Spleen (tissue), 11 donors: ENCODE results near the gene PLCH2. TPM values are rescaled to one million over a fixed set of nuclear protein-coding genes. Genes with fewer than 3 reads are reported as not detected.

Source experiments
- DNase-seq: peaks from one replicate; pipeline ENCODE4 v3.0.0-alpha.2; 2020
- H3K27ac ChIP-seq, 8 donors: fragments of 200-600 bp; sonication (generic) in 7 of 8; 1 replicate in 4 of 8; 2 replicates in 4 of 8; pipeline versions ENCODE4 v1.5.0 to v1.8.0; 2016 to 2021; ENCODE audit warnings: inconsistent platforms in 4 of 8, mild to moderate bottlenecking in 4 of 8, moderate library complexity in 1 of 8
- H3K27me3 ChIP-seq, 7 donors: fragments of 200-600 bp; sonication (generic) in 6 of 7; replicated peaks in 1 of 7; 1 replicate in 4 of 7; 2 replicates in 3 of 7; pipeline versions ENCODE4 v1.5.0 to v1.8.0; 2016 to 2021; ENCODE audit warnings: inconsistent platforms in 3 of 7, mild to moderate bottlenecking in 1 of 7
- H3K36me3 ChIP-seq, 6 donors: fragments of 200-600 bp; sonication (generic) in 5 of 6; 1 replicate in 4 of 6; 2 replicates in 2 of 6; pipeline versions ENCODE4 v1.5.0 to v1.8.0; 2016 to 2021; ENCODE audit warnings: inconsistent platforms in 2 of 6
- H3K4me1 ChIP-seq, 6 donors: fragments of 200-600 bp; sonication (generic) in 5 of 6; 1 replicate in 3 of 6; 2 replicates in 3 of 6; pipeline versions ENCODE4 v1.5.0 to v1.8.0; 2016 to 2021; ENCODE audit warnings: inconsistent platforms in 3 of 6
- H3K4me3 ChIP-seq, 8 donors: fragments of 200-600 bp; sonication (generic) in 7 of 8; 1 replicate in 4 of 8; 2 replicates in 4 of 8; pipeline versions ENCODE4 v1.5.0 to v1.8.0; 2016 to 2021; ENCODE audit warnings: inconsistent platforms in 4 of 8, mild to moderate bottlenecking in 4 of 8, moderate library complexity in 2 of 8
- H3K9me3 ChIP-seq, 8 donors: fragments of 200-600 bp; sonication (generic) in 7 of 8; 1 replicate in 4 of 8; 2 replicates in 4 of 8; pipeline versions ENCODE4 v1.5.0 to v1.8.0; 2016 to 2021; ENCODE audit warnings: inconsistent platforms in 4 of 8
- POLR2A ChIP-seq, 3 donors: fragments of 450-650 bp; IDR thresholded peaks; one replicate each; pipeline ENCODE4 v1.5.1; 2017; ENCODE audit warnings: antibody characterized with exemption in 3 of 3, mild to moderate bottlenecking in 1 of 3
- POLR2AphosphoS5 ChIP-seq, 3 donors: sonication (generic); formaldehyde crosslinking; IDR thresholded peaks; one replicate each; pipeline ENCODE4 v1.5.1; 2017; ENCODE audit warnings: antibody characterized with exemption in 3 of 3
- WGBS, 5 donors: extraction: QIAGEN DNeasy Blood & Tissue Kit in 3 of 5; methylation state at CpG; one replicate each; pipeline versions ENCODE4 v1.1.5 to v1.1.7; 2013 to 2018; 5-methylcytosine and 5-hydroxymethylcytosine counted together
- intact Hi-C: fragments of 100-400 bp; cut with DNase I; formaldehyde crosslinking; loops from one replicate; pipeline ENCODE4 v1.15.0; 2023; ENCODE audit warnings: low total_unique reads
- polyA plus RNA-seq, 3 donors: library from polyadenylated mRNA; stranded (reverse); fragments of 200-250 nt; gene quantifications; one replicate each; pipeline ENCODE4 v1.2.1, GENCODE V29; 2013
- total RNA-seq, 7 donors: library from RNA; depleted of rRNA in 3 of 7; stranded (reverse); fragments of >200 nt in 3 of 7; fragmentation: NEBNext Ultra II Directional in 4 of 7; extraction: Animal tissue kit (Norgen Biotek cat#: 25700) in 4 of 7; gene quantifications; one replicate each; pipeline versions ENCODE4 v1.1.0 to v1.2.1, GENCODE V29; 2016 to 2021
- TF ChIP-seq, protein P1 (sequence below), 11 experiments: fragments of 200-600 bp in 7 of 11; fragments of 450-650 bp in 4 of 11; sonication (generic) in 4 of 11; IDR thresholded peaks in 8 of 11; conservative IDR thresholded peaks in 3 of 11; 1 replicate in 7 of 11; 2 replicates in 4 of 11; pipeline versions ENCODE4 v1.4.0 to v1.8.0; 2016 to 2021; ENCODE audit warnings: antibody characterized with exemption in 11 of 11, inconsistent platforms in 4 of 11, mild to moderate bottlenecking in 1 of 11
- donor health status: healthy with polysubstance abuse.
- donor health status: DM: no; HTN: no; CAD: no; lungs with moderate emphysema.
- donor health status: DM: no; HTN: no; CAD: no.
- donor health status: Bipolar disorder and iron deficiency.
- donor health status: healthy.
- donor health status: DM: no; HTN: no; CAD: no.
- donor health status: DM: yes; HTN: yes; CAD: no.

The PLCH2 gene
- total and polyA plus RNA-seq, 10 donors = 2.2 to 21.0 (median 8.9) TPM

DNA sequence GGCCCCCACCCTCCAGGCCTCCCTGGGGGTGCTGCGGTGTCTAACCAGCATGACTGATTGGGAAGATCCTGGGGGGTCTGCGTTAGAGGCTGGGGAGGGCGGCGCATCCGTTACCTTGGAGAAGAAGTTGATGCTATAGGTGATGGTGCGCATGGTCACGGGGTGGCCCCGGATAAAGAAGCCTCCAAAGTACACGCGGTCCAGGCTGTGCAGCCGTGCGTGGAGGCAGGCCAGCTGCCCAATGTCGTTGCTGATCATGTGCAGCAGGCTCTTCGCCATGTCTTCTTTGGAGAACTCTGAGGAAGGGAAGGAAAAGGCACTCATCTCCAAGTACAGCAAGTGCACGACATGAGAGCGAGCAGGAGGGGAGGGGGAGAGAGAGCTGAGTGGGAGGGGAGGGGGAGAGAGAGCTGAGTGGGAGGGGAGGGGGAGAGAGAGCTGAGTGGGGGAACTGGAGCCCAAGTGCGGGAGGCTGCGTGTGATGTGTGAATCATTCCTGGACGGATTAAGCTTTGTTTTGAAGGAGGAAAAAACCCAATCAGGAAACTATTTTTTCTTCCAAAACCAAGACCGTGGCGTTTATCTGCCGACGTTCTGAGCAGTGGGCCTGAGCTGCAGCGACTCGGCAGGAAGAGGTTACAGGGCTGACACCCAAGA lies 43.1 kb downstream of the PLCH2 start:
- WGBS, 5 donors = 89 to 92% (median 91%) methylated on average over 25 of the region's 25 CpGs
- H3K36me3 ChIP-seq = peaks cover 0 to 85% (median 75%) of the 10 kb centered on the region in 6 donors
- H3K27ac ChIP-seq = no peak overlapping the region
- H3K27me3 ChIP-seq = no peaks in the 10 kb centered on the region
- no peak overlapping the region for H3K4me3 ChIP-seq
- intact Hi-C loops = no loop called here
- no peak for TF ChIP-seq POLR2A (IDR thresholded peaks at IDR 0.05)
- TF ChIP-seq, protein P1, sequence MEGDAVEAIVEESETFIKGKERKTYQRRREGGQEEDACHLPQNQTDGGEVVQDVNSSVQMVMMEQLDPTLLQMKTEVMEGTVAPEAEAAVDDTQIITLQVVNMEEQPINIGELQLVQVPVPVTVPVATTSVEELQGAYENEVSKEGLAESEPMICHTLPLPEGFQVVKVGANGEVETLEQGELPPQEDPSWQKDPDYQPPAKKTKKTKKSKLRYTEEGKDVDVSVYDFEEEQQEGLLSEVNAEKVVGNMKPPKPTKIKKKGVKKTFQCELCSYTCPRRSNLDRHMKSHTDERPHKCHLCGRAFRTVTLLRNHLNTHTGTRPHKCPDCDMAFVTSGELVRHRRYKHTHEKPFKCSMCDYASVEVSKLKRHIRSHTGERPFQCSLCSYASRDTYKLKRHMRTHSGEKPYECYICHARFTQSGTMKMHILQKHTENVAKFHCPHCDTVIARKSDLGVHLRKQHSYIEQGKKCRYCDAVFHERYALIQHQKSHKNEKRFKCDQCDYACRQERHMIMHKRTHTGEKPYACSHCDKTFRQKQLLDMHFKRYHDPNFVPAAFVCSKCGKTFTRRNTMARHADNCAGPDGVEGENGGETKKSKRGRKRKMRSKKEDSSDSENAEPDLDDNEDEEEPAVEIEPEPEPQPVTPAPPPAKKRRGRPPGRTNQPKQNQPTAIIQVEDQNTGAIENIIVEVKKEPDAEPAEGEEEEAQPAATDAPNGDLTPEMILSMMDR (IDR thresholded peaks at IDR 0.05 in 8 of 11, conservative IDR thresholded peaks at IDR 0.05 in 3 of 11) = no peak
- no peak for TF ChIP-seq POLR2AphosphoS5 (IDR thresholded peaks at IDR 0.05)
- H3K4me1 ChIP-seq = peaks cover 8 to 37% (median 24%) of the 10 kb centered on the region in 6 donors
- no peaks in the 10 kb centered on the region for H3K9me3 ChIP-seq
- no peak for DNase-seq

DNA sequence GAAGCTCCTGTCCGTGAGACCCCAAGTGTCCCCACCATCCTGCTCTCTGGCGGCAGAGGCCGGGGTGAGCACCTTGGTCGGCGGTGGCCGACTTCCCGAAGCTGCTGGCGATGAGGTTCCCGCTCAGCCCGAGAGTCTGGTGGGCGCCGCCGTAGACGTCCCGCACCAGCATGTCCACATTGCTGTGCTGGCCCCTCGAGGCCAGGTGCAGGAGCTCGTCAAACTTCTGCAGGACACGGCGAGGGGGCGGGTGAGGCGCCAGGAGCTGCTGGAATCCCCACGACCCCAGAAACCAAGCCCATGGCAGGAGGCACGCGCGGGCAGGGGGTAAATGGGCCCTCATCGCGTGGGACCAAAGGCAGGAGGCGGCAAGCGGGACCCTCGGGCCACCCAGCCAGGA lies 43.6 kb downstream of the PLCH2 start:
- Histone ChIP-seq H3K27ac (no peak overlapping the region), H3K4me3 (no peak overlapping the region), H3K36me3 (peaks cover 0 to 79% (median 72%) of the 10 kb centered on the region in 6 donors), H3K9me3 (no peaks in the 10 kb centered on the region), H3K4me1 (peaks cover 14 to 39% (median 28%) of the 10 kb centered on the region in 6 donors), H3K27me3 (no peaks in the 10 kb centered on the region)
- DNase-seq = no peak
- intact Hi-C loops = no loop called here
- TF ChIP-seq POLR2AphosphoS5 (IDR thresholded peaks at IDR 0.05) = no peak
- no peak for TF ChIP-seq POLR2A (IDR thresholded peaks at IDR 0.05)
- TF ChIP-seq, protein P1 (IDR thresholded peaks at IDR 0.05 in 8 of 11, conservative IDR thresholded peaks at IDR 0.05 in 3 of 11) = no peak
- 92 to 99% (median 95%) methylated on average over 14 to 30 of the region's 30 CpGs for WGBS, 5 donors

DNA sequence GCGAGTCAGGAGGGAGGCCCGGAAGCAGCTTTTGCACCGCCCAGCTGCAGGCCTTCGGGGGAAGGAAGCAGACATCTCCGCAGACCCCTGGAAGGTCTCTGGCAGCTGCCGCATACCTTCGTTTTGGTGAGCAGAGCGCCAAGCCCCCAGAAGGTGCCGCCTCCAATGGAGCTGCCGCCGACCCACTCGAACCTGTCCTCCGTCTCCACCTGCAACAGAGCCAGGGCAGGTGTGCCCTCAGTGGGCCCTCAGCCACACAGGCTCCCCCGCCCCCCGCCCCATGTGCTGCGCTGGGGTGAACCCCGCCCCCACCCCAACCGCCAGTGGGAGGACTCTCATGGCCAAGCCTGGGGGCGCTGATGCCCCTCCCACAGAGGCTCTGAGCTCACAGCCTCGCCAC lies 44.1 kb downstream of the PLCH2 start:
- Histone ChIP-seq H3K4me1 (peaks cover 19 to 39% (median 29%) of the 10 kb centered on the region in 6 donors), H3K36me3 (peaks cover 0 to 74% (median 67%) of the 10 kb centered on the region in 6 donors), H3K9me3 (no peaks in the 10 kb centered on the region), H3K27ac (no peak overlapping the region), H3K27me3 (no peaks in the 10 kb centered on the region), H3K4me3 (no peak overlapping the region)
- 93 to 95% (median 93%) methylated on average over 11 to 20 of the region's 20 CpGs for WGBS, 5 donors
- intact Hi-C loops = no loop called here
- DNase-seq = no peak
- TF ChIP-seq, protein P1 (IDR thresholded peaks at IDR 0.05 in 8 of 11, conservative IDR thresholded peaks at IDR 0.05 in 3 of 11) = no peak
- no peak for TF ChIP-seq POLR2A (IDR thresholded peaks at IDR 0.05)
- no peak for TF ChIP-seq POLR2AphosphoS5 (IDR thresholded peaks at IDR 0.05)

DNA sequence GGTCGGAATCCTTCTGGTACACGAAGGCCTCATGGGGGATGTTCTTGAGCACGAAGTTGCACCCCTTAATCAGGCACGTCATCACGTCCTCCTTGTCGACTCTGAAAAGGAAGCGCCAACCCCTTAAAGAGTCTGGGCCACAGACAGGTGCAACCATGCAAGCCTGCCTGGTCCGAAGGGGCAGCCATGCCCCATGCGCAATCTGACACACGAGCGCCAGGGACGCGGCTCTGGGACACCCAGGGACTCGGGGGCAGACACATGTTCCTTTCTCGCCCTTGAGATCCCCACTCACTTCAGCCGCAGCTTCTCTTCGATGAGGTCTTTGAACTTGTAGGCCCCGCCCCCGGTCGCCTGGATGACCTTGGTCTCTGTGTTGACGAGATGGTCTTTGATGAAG lies 44.7 kb downstream of the PLCH2 start:
- intact Hi-C loops = no loop called here
- no peak for DNase-seq
- H3K4me3 ChIP-seq = no peak overlapping the region
- 83 to 96% (median 91%) methylated on average over 20 to 21 of the region's 21 CpGs for WGBS, 5 donors
- TF ChIP-seq, protein P1 (IDR thresholded peaks at IDR 0.05 in 8 of 11, conservative IDR thresholded peaks at IDR 0.05 in 3 of 11) = no peak
- TF ChIP-seq POLR2AphosphoS5 (IDR thresholded peaks at IDR 0.05) (peak in 1 of 3 donors; percentile 19), POLR2A (IDR thresholded peaks at IDR 0.05) (no peak)
- H3K36me3 ChIP-seq = peaks cover 0 to 68% (median 61%) of the 10 kb centered on the region in 6 donors
- H3K9me3 ChIP-seq = no peaks in the 10 kb centered on the region
- H3K4me1 ChIP-seq = peaks cover 23 to 42% (median 32%) of the 10 kb centered on the region in 6 donors
- H3K27ac ChIP-seq = no peak overlapping the region
- H3K27me3 ChIP-seq = no peaks in the 10 kb centered on the region
